ENCODE results near the gene BDP1. TPM values are rescaled to one million over a fixed set of nuclear protein-coding genes. Genes with fewer than 3 reads are reported as not detected.
"Not testable (repeated sequence)": the region's sequence is repeated elsewhere in the genome, so short reads cannot be mapped to it uniquely, and the experiment has no call there.

Gene BDP1
- total RNA-seq, 2 experiments from 2014 or later, result 23.7 to 26.6 TPM

GRCh38 chr5:71445015-71445414 lies 10.4 kb upstream of the BDP1 start:
- DNase-seq; intact Hi-C loops (cut with micrococcal nuclease); POLR2A ChIA-PET; CTCF ChIA-PET; H3K36me3 Mint-ChIP-seq; H3K9me3 Mint-ChIP-seq; H3K4me3 Mint-ChIP-seq; H3K27ac Mint-ChIP-seq; H3K4me1 Mint-ChIP-seq (ENCODE audit: low read depth): not testable (repeated sequence)
- H3K27me3 Mint-ChIP-seq, result peaks cover 17% of the 10 kb centered on the region

GRCh38 chr5:71445523-71446152 lies 9.8 kb upstream of the BDP1 start:
- not testable (repeated sequence) for H3K4me3 Mint-ChIP-seq
- H3K27me3 Mint-ChIP-seq, result peaks cover 14% of the 10 kb centered on the region

GRCh38 chr5:71446540-71447216 lies 8.8 kb upstream of the BDP1 start:
- peaks cover 14% of the 10 kb centered on the region for H3K27me3 Mint-ChIP-seq
- H3K27ac Mint-ChIP-seq; H3K9me3 Mint-ChIP-seq; DNase-seq; intact Hi-C loops (cut with micrococcal nuclease); H3K36me3 Mint-ChIP-seq; POLR2A ChIA-PET; CTCF ChIA-PET; H3K4me3 Mint-ChIP-seq; H3K4me1 Mint-ChIP-seq (ENCODE audit: low read depth): not testable (repeated sequence)

More at GRCh38 chr5:71445523-71446152, 9.8 kb upstream of the BDP1 start:
- H3K9me3 Mint-ChIP-seq; H3K27ac Mint-ChIP-seq; POLR2A ChIA-PET; H3K36me3 Mint-ChIP-seq; DNase-seq; CTCF ChIA-PET; H3K4me1 Mint-ChIP-seq (ENCODE audit: low read depth); intact Hi-C loops (cut with micrococcal nuclease): not testable (repeated sequence)

- H3K4me3 Mint-ChIP-seq; CTCF ChIA-PET; intact Hi-C loops (cut with micrococcal nuclease); H3K36me3 Mint-ChIP-seq; POLR2A ChIA-PET; H3K9me3 Mint-ChIP-seq; H3K27ac Mint-ChIP-seq; H3K4me1 Mint-ChIP-seq (ENCODE audit: low read depth): not testable (repeated sequence)
- DNase-seq, result peak; percentile 71
- H3K27me3 Mint-ChIP-seq, result peaks cover 19% of the 10 kb centered on the region
Observed at GRCh38 chr5:71447218-71447808, 8.1 kb upstream of the BDP1 start.

- no peaks in the 10 kb centered on the region for H3K9me3 Mint-ChIP-seq
- peaks cover 4% of the 10 kb centered on the region for H3K36me3 Mint-ChIP-seq
- DNase-seq, result no peak
- CTCF ChIA-PET, result interaction anchor here (1.2 kb wide), 1 partner anchor 23 kb away, joined by 3 read pairs; no protein-coding TSS in a partner anchor
- no peak overlapping the region for H3K4me3 Mint-ChIP-seq
- peaks cover 20% of the 10 kb centered on the region for H3K4me1 Mint-ChIP-seq (ENCODE audit: low read depth)
- H3K27ac Mint-ChIP-seq, result no peak overlapping the region
- H3K27me3 Mint-ChIP-seq, result peaks cover 8% of the 10 kb centered on the region
- POLR2A ChIA-PET, result no interaction called here
- intact Hi-C loops (cut with micrococcal nuclease), result no loop called here
Observed at GRCh38 chr5:71452876-71453275, 2.6 kb upstream of the BDP1 start.

- no peaks in the 10 kb centered on the region for H3K9me3 Mint-ChIP-seq
- ChIA-PET POLR2A (no interaction called here), CTCF (interaction anchor here (1.0 kb wide), 1 partner anchor 21 kb away, joined by 6 read pairs; no protein-coding TSS in a partner anchor)
- DNase-seq, result no peak
- peaks cover 16% of the 10 kb centered on the region for H3K36me3 Mint-ChIP-seq
- H3K4me1 Mint-ChIP-seq (ENCODE audit: low read depth), result peaks cover 24% of the 10 kb centered on the region
- H3K27me3 Mint-ChIP-seq, result peaks cover 7% of the 10 kb centered on the region
- H3K4me3 Mint-ChIP-seq, result peak overlapping the region; percentile 96
- H3K27ac Mint-ChIP-seq, result peak overlapping the region; percentile 92
- intact Hi-C loops (cut with micrococcal nuclease), result loop anchor here (1.0 to 5.0 kb wide), 2 partner anchors 132 to 146 kb away; partner anchors contain the start of gene MCCC2
Observed at GRCh38 chr5:71454913-71455312, 538 bp upstream of the BDP1 start.

- Mint-ChIP-seq H3K27me3 (peaks cover 7% of the 10 kb centered on the region), H3K27ac (peak overlapping the region; percentile 92), H3K36me3 (peaks cover 21% of the 10 kb centered on the region), H3K4me3 (peak overlapping the region; percentile 96), H3K9me3 (no peaks in the 10 kb centered on the region), H3K4me1 (ENCODE audit: low read depth) (peaks cover 24% of the 10 kb centered on the region)
- POLR2A ChIA-PET, result interaction anchor here (0.9 kb wide), 1 partner anchor 131 kb away, joined by 3 read pairs; the partner anchor contains the start of gene MCCC2
- intact Hi-C loops (cut with micrococcal nuclease), result loop anchor here (5.0 kb wide), 1 partner anchor 131 kb away; the partner anchor contains the start of gene MCCC2
- DNase-seq, result no peak
- CTCF ChIA-PET, result no interaction called here
Observed at GRCh38 chr5:71456362-71456743, 902 bp downstream of the BDP1 start.

GRCh38 chr5:71457106-71457505 lies 1.7 kb downstream of the BDP1 start:
- intact Hi-C loops (cut with micrococcal nuclease), result loop anchor here (5.0 kb wide), 1 partner anchor 130 kb away; the partner anchor contains the start of gene MCCC2
- no peak overlapping the region for H3K27ac Mint-ChIP-seq

GRCh38 chr5:71460693-71461092 lies 5.2 kb downstream of the BDP1 start:
- DNase-seq, result no peak
- no peak overlapping the region for H3K27ac Mint-ChIP-seq
- ChIA-PET CTCF (interaction anchor here (1.7 kb wide), 1 partner anchor 15 kb away, joined by 6 read pairs; no protein-coding TSS in a partner anchor), POLR2A (interaction anchor here (0.8 kb wide), 1 partner anchor 21 kb away, joined by 3 read pairs; no protein-coding TSS in a partner anchor)
- H3K4me1 Mint-ChIP-seq (ENCODE audit: low read depth), result peaks cover 19% of the 10 kb centered on the region
- H3K4me3 Mint-ChIP-seq, result no peak overlapping the region
- intact Hi-C loops (cut with micrococcal nuclease), result loop anchor here (10.0 kb wide), 1 partner anchor 54 kb away; no protein-coding TSS in a partner anchor
- no peaks in the 10 kb centered on the region for H3K9me3 Mint-ChIP-seq
- no peaks in the 10 kb centered on the region for H3K27me3 Mint-ChIP-seq
- H3K36me3 Mint-ChIP-seq, result peaks cover 30% of the 10 kb centered on the region

More at GRCh38 chr5:71457106-71457505, 1.7 kb downstream of the BDP1 start:
- Mint-ChIP-seq H3K4me1 (ENCODE audit: low read depth) (peaks cover 24% of the 10 kb centered on the region), H3K36me3 (peaks cover 21% of the 10 kb centered on the region), H3K4me3 (peak overlapping the region; percentile 96), H3K27me3 (peaks cover 2% of the 10 kb centered on the region), H3K9me3 (no peaks in the 10 kb centered on the region)
- no peak for DNase-seq
- ChIA-PET CTCF (no interaction called here), POLR2A (no interaction called here)

- no peak for DNase-seq
- Mint-ChIP-seq H3K27ac (no peak overlapping the region), H3K4me3 (no peak overlapping the region), H3K36me3 (peaks cover 32% of the 10 kb centered on the region), H3K27me3 (no peaks in the 10 kb centered on the region), H3K4me1 (ENCODE audit: low read depth) (peaks cover 17% of the 10 kb centered on the region), H3K9me3 (no peaks in the 10 kb centered on the region)
- intact Hi-C loops (cut with micrococcal nuclease), result loop anchor here (10.0 kb wide), 1 partner anchor 53 kb away; no protein-coding TSS in a partner anchor
- POLR2A ChIA-PET, result no interaction called here
- CTCF ChIA-PET, result no interaction called here
Observed at GRCh38 chr5:71461360-71461759, 5.9 kb downstream of the BDP1 start.

- CTCF ChIA-PET, result no interaction called here
Observed at GRCh38 chr5:71471193-71471592, 15.7 kb downstream of the BDP1 start.

GRCh38 chr5:71475788-71476384 lies 20.4 kb downstream of the BDP1 start:
- intact Hi-C loops (cut with micrococcal nuclease), result loop anchor here (10.0 kb wide), 1 partner anchor 279 kb away; no protein-coding TSS in a partner anchor
- Mint-ChIP-seq H3K4me1 (ENCODE audit: low read depth) (no peaks in the 10 kb centered on the region), H3K27me3 (no peaks in the 10 kb centered on the region), H3K27ac (no peak overlapping the region), H3K4me3 (no peak overlapping the region), H3K9me3 (no peaks in the 10 kb centered on the region), H3K36me3 (peaks cover 17% of the 10 kb centered on the region)
- ChIA-PET CTCF (interaction anchor here (0.6 to 2.5 kb wide), 17 partner anchors 8 to 279 kb away, joined by 3 to 17 read pairs (median 4); partner anchors contain the start of gene BDP1), POLR2A (no interaction called here)
- DNase-seq, result no peak

More at GRCh38 chr5:71471193-71471592, 15.7 kb downstream of the BDP1 start:
- H3K9me3 Mint-ChIP-seq, result no peaks in the 10 kb centered on the region
- no peak overlapping the region for H3K27ac Mint-ChIP-seq
- POLR2A ChIA-PET, result no interaction called here
- H3K4me1 Mint-ChIP-seq (ENCODE audit: low read depth), result no peaks in the 10 kb centered on the region
- intact Hi-C loops (cut with micrococcal nuclease), result loop anchor here (10.0 kb wide), 1 partner anchor 284 kb away; no protein-coding TSS in a partner anchor
- H3K27me3 Mint-ChIP-seq, result no peaks in the 10 kb centered on the region
- H3K36me3 Mint-ChIP-seq, result peaks cover 27% of the 10 kb centered on the region
- no peak for DNase-seq
- no peak overlapping the region for H3K4me3 Mint-ChIP-seq

Data from activated CD4-positive, alpha-beta memory T cell treated with anti-CD3 and anti-CD28 coated beads for 36 hours (primary cell).